HG02938 (cell line): ENCODE results near the gene CEACAM1.
"Not testable (repeated sequence)": the region's sequence is repeated elsewhere in the genome, so short reads cannot be mapped to it uniquely, and the experiment has no call there.

ENCODE experiments used
- ATAC-seq: cut with Tn5 transposase; IDR thresholded peaks from one replicate; pipeline ENCODE4 v1.9.1; 2021; ENCODE audit warnings: mild to moderate bottlenecking, moderate library complexity; ENCODE audit not compliant: unreplicated experiment

CEACAM1 gene

GRCh38 chr19:42512743-42513304, 15.5 kb downstream of the CEACAM1 start:
- ATAC-seq, result peak; percentile 64

- ATAC-seq, result no peak
Observed at GRCh38 chr19:42512130-42512636, 16.1 kb downstream of the CEACAM1 start.

- ATAC-seq, result no peak
Observed at GRCh38 chr19:42511340-42511739, 16.9 kb downstream of the CEACAM1 start.

- no peak for ATAC-seq
Observed at GRCh38 chr19:42508892-42509444, 19.3 kb downstream of the CEACAM1 start.

- ATAC-seq, result no peak
Observed at GRCh38 chr19:42505066-42505465, 23.2 kb downstream of the CEACAM1 start.

GRCh38 chr19:42501733-42502132, 26.5 kb downstream of the CEACAM1 start:
- no peak for ATAC-seq

GRCh38 chr19:42501243-42501642, 27.0 kb downstream of the CEACAM1 start:
- not testable (repeated sequence) for ATAC-seq

- no peak for ATAC-seq
Observed at GRCh38 chr19:42498169-42498757, 30.0 kb downstream of the CEACAM1 start.

GRCh38 chr19:42497492-42498168, 30.7 kb downstream of the CEACAM1 start:
- ATAC-seq, result no peak

GRCh38 chr19:42496460-42497133, 31.7 kb downstream of the CEACAM1 start:
- ATAC-seq, result no peak

- ATAC-seq, result no peak
Observed at GRCh38 chr19:42495663-42496062, 32.6 kb downstream of the CEACAM1 start.

GRCh38 chr19:42494321-42494720, 34.0 kb downstream of the CEACAM1 start:
- ATAC-seq, result no peak

GRCh38 chr19:42488783-42489521, 39.3 kb downstream of the CEACAM1 start:
- ATAC-seq, result no peak

GRCh38 chr19:42487798-42488178, 40.5 kb downstream of the CEACAM1 start:
- no peak for ATAC-seq

GRCh38 chr19:42487032-42487797, 41.1 kb downstream of the CEACAM1 start:
- no peak for ATAC-seq

- not testable (repeated sequence) for ATAC-seq
Observed at GRCh38 chr19:42485036-42485435, 43.2 kb downstream of the CEACAM1 start.

- ATAC-seq, result no peak
Observed at GRCh38 chr19:42480335-42481095, 47.8 kb downstream of the CEACAM1 start.

GRCh38 chr19:42479736-42480135, 48.5 kb downstream of the CEACAM1 start:
- ATAC-seq, result no peak

- no peak for ATAC-seq
Observed at GRCh38 chr19:42478765-42479311, 49.4 kb downstream of the CEACAM1 start.
